HCT116 (cell line): Measurements from ENCODE around the gene GRK5. TPM values are rescaled to one million over a fixed set of nuclear protein-coding genes. Genes with fewer than 3 reads are reported as not detected.

Source experiments
- ATAC-seq: fragments of 200-7000 bp; cut with Tn5 transposase; 2 replicates; pipeline ENCODE4 v1.9.1; 2020; ENCODE audit warnings: mild to moderate bottlenecking, moderate library complexity
- BruUV-seq: library from RNA; stranded (reverse); fragments of 400-500 nt; replicated peaks from 2 replicates; lab custom pipeline; 2021; lab: Mats Ljungman, UMichigan
- CTCF ChIA-PET: fragments of 300-600 bp; sonication (Branson Sonifier 250); formaldehyde crosslinking; loops from one replicate; lab custom pipeline; 2021; ENCODE audit warnings: antibody characterized with exemption; lab: Charles Lee
- POLR2A ChIA-PET: fragments of 300-600, 350-600 bp; sonication (Branson Sonifier 250); formaldehyde crosslinking; loops from one replicate; lab custom pipeline; 2021; ENCODE audit warnings: antibody characterized with exemption; lab: Charles Lee
- RAD21 ChIA-PET, 2 experiments: fragments of 300-600 bp; sonication (Branson Sonifier 250); formaldehyde crosslinking; loops; one replicate each; lab custom pipeline; 2023; ENCODE audit warnings: low total read pairs in 2 of 2; ENCODE audit not compliant: uncharacterized antibody in 2 of 2, unreplicated experiment in 2 of 2, low non-redundant PET in 1 of 2; lab: Charles Lee
- DNase-seq: peaks from one replicate; pipeline ENCODE4 v3.0.0-alpha.2; 2010; ENCODE audit warnings: low read depth, low spot score
- H2AFZ ChIP-seq: fragments of 200-600 bp; shearing (Covaris generic), sonication (generic); 2 replicates; pipeline ENCODE4 v1.6.1; 2017; ENCODE audit warnings: low read depth, mixed run types, mixed read lengths, antibody characterized with exemption, low read length; ENCODE audit not compliant: poor library complexity, severe bottlenecking
- H3K27ac ChIP-seq: 2 replicates; pipeline ENCODE4 v1.5.1; 2012; ENCODE audit warnings: low read depth, low read length
- H3K27me3 ChIP-seq: fragments of 200-600 bp; sonication (generic); 2 replicates; pipeline ENCODE4 v1.6.1; 2016; ENCODE audit warnings: mixed run types, low read length, mixed read lengths; ENCODE audit not compliant: insufficient read depth
- H3K36me3 ChIP-seq, 2 experiments: fragments of 200-500 bp in 1 of 2; fragments of 200-600 bp in 1 of 2; sonication (Bioruptor generic) in 1 of 2; sonication (generic) in 1 of 2; 2 replicates each; pipeline versions ENCODE4 v1.5.1 to v1.6.1; 2014 to 2016; ENCODE audit warnings: low read length in 2 of 2, inconsistent platforms in 1 of 2, mixed read lengths in 1 of 2, mixed run types in 1 of 2; ENCODE audit not compliant: insufficient read depth in 2 of 2, control insufficient read depth in 1 of 2
- H3K4me1 ChIP-seq, 2 experiments: fragments of 200-600 bp in 1 of 2; sonication (generic) in 1 of 2; 2 replicates each; pipeline versions ENCODE4 v1.5.1 to v1.6.1; 2012 to 2017; ENCODE audit warnings: low read length in 2 of 2, inconsistent platforms in 1 of 2, mild to moderate bottlenecking in 1 of 2, mixed read lengths in 1 of 2, mixed run types in 1 of 2, moderate library complexity in 1 of 2; ENCODE audit not compliant: insufficient read depth in 2 of 2, control insufficient read depth in 1 of 2
- H3K4me2 ChIP-seq: fragments of 200-600 bp; sonication (generic); 2 replicates; pipeline ENCODE4 v1.6.1; 2017; ENCODE audit warnings: mixed run types, low read length, mixed read lengths
- H3K4me3 ChIP-seq, 2 experiments: fragments of 200-600 bp in 1 of 2; sonication (generic) in 1 of 2; replicated peaks in 1 of 2; 2 replicates each; pipeline ENCODE4 v1.5.1; 2011 to 2016; ENCODE audit warnings: low read length in 2 of 2, control low read depth in 1 of 2, low read depth in 1 of 2, mild to moderate bottlenecking in 1 of 2, mixed read lengths in 1 of 2, mixed run types in 1 of 2
- H3K79me2 ChIP-seq: fragments of 200-600 bp; sonication (generic); 2 replicates; pipeline ENCODE4 v1.6.1; 2017; ENCODE audit warnings: mild to moderate bottlenecking, mixed run types, low read length, moderate library complexity, mixed read lengths; ENCODE audit not compliant: insufficient read depth
- H3K9ac ChIP-seq: fragments of 200-600 bp; sonication (generic); 2 replicates; pipeline ENCODE4 v1.6.1; 2016; ENCODE audit warnings: low read length, mixed read lengths
- H3K9me2 ChIP-seq: fragments of 200-600 bp; sonication (generic), shearing (Covaris generic); 2 replicates; pipeline ENCODE4 v1.6.1; 2017; ENCODE audit warnings: mixed run types, mild to moderate bottlenecking, moderate library complexity; ENCODE audit not compliant: insufficient read depth
- H3K9me3 ChIP-seq, 2 experiments: fragments of 200-500 bp in 1 of 2; fragments of 200-600 bp in 1 of 2; sonication (Bioruptor generic) in 1 of 2; sonication (generic) in 1 of 2; 2 replicates each; pipeline ENCODE4 v1.6.1; 2014 to 2017; ENCODE audit warnings: low read length in 2 of 2, mixed read lengths in 2 of 2, inconsistent platforms in 1 of 2, low read depth in 1 of 2, mild to moderate bottlenecking in 1 of 2, mixed run types in 1 of 2, moderate library complexity in 1 of 2; ENCODE audit not compliant: control insufficient read depth in 1 of 2, insufficient read depth in 1 of 2
- H4K20me1 ChIP-seq: fragments of 200-600 bp; sonication (generic), shearing (Covaris generic); 2 replicates; pipeline ENCODE4 v1.6.1; 2017; ENCODE audit warnings: mixed run types, mild to moderate bottlenecking, moderate library complexity; ENCODE audit not compliant: insufficient read depth
- CEBPB ChIP-seq: IDR thresholded peaks from 2 replicates; pipeline ENCODE4 v1.6.1; 2012; ENCODE audit warnings: low read depth
- JUND ChIP-seq: IDR thresholded peaks from 2 replicates; pipeline ENCODE4 v1.6.1; 2012
- POLR2A ChIP-seq: IDR thresholded peaks from 2 replicates; pipeline ENCODE4 v1.7.0; 2011; ENCODE audit warnings: borderline replicate concordance; ENCODE audit not compliant: insufficient read depth, insufficient read length; ENCODE audit errors: extremely low read depth
- TCF7L2 ChIP-seq: IDR thresholded peaks from 2 replicates; pipeline ENCODE4 v1.7.0; 2011; ENCODE audit warnings: borderline replicate concordance, inconsistent platforms; ENCODE audit not compliant: insufficient read depth, insufficient read length; ENCODE audit errors: extremely low read depth
- ZFX ChIP-seq: fragments of 450-650 bp; IDR thresholded peaks from 2 replicates; pipeline ENCODE4 v1.6.1; 2017
- intact Hi-C: fragments of 100-400 bp; cut with micrococcal nuclease; formaldehyde crosslinking; loops from 2 replicates; pipeline ENCODE4 v1.10.0; 2022
- total RNA-seq: library from RNA; stranded (reverse); gene quantifications from one replicate; pipeline ENCODE4 v1.2.1, GENCODE V29; 2021; ENCODE audit not compliant: unreplicated experiment

GRK5 gene
- total RNA-seq, 1 experiment from 2014 or later, result 7.3 TPM

GRCh38 chr10:119166564-119166963 lies 40.8 kb upstream of the GRK5 start:
- Histone ChIP-seq H3K4me1 (peaks cover 10 to 24% of the 10 kb centered on the region in 2 experiments), H3K79me2 (peaks cover 24% of the 10 kb centered on the region), H3K4me2 (peak overlapping the region; percentile 94), H4K20me1 (no peaks in the 10 kb centered on the region)
- ChIA-PET CTCF (no interaction called here), RAD21 (no interaction called here)
- DNase-seq, result no peak
- 0 out of 2 replicates have a peak, but pooled peaks have one; percentile 4 for TF ChIP-seq JUND
- TF ChIP-seq CEBPB, result no peak
- no peak for TF ChIP-seq ZFX
- TF ChIP-seq POLR2A, result no peak
- TF ChIP-seq, all 23 proteins: peak for 1
- Histone ChIP-seq H3K27me3 (no peaks in the 10 kb centered on the region), H3K36me3 (peaks cover 28 to 61% of the 10 kb centered on the region in 2 experiments; a peak in 3 of 4 replicates), H3K9me2 (no peaks in the 10 kb centered on the region), H3K9ac (peak overlapping the region; percentile 95), H3K9me3 (no peaks in the 10 kb centered on the region), H2AFZ (no peak overlapping the region), H3K4me3 (no peak overlapping the region), H3K27ac (peak overlapping the region; percentile 81)
- POLR2A ChIA-PET, result no interaction called here
- no peak for ATAC-seq
- intact Hi-C loops, result no loop called here
- BruUV-seq, result no TSS peak

GRCh38 chr10:119167041-119167440 lies 40.3 kb upstream of the GRK5 start:
- CTCF ChIA-PET, result no interaction called here
- POLR2A ChIA-PET, result no interaction called here
- peaks cover 32 to 59% of the 10 kb centered on the region in 2 experiments; a peak in 3 of 4 replicates for H3K36me3 ChIP-seq

More at GRCh38 chr10:119167041-119167440, 40.3 kb upstream of the GRK5 start:
- BruUV-seq, result no TSS peak
- Histone ChIP-seq H3K4me1 (peaks cover 10 to 24% of the 10 kb centered on the region in 2 experiments), H3K79me2 (peaks cover 22% of the 10 kb centered on the region), H3K9me2 (no peaks in the 10 kb centered on the region), H2AFZ (no peak overlapping the region), H3K4me3 (no peak overlapping the region), H3K4me2 (no peak overlapping the region), H3K9ac (no peak overlapping the region), H4K20me1 (no peaks in the 10 kb centered on the region), H3K27ac (no peak overlapping the region), H3K27me3 (no peaks in the 10 kb centered on the region), H3K9me3 (no peaks in the 10 kb centered on the region)
- intact Hi-C loops, result no loop called here
- TF ChIP-seq TCF7L2 (no peak), JUND (0 out of 2 replicates have a peak, but pooled peaks have one; percentile 5)
- ATAC-seq (no peak), DNase-seq (no peak)
- RAD21 ChIA-PET, result no interaction called here
